PC-3 (cell line): ENCODE measurements around the gene FBLN5.

ENCODE experiments used
- CTCF ChIP-seq: fragments of 300-600 bp; sonication (generic); conservative IDR thresholded peaks from 2 replicates; pipeline ENCODE4 v1.5.1; 2017; ENCODE audit warnings: antibody characterized with exemption, low read depth, mild to moderate bottlenecking, low read length
- EZH2 ChIP-seq: fragments of 300-600 bp; sonication (generic); IDR thresholded peaks from one replicate; pipeline ENCODE4 v1.6.1; 2017; ENCODE audit warnings: antibody characterized with exemption, mild to moderate bottlenecking, low read length; ENCODE audit not compliant: unreplicated experiment

GRCh38 chr14:91927800-91928199 lies 19.7 kb downstream of the FBLN5 start:
- TF ChIP-seq CTCF (no peak), EZH2 (no peak)
